H9 (cell line): ENCODE results near the gene GATA3. TPM values are rescaled to one million over a fixed set of nuclear protein-coding genes. Genes with fewer than 3 reads are reported as not detected.
A peak's percentile ranks its signal among the peaks of the same experiment; 100 is the strongest.

Experiments used
- DNase-seq: peaks from one replicate; pipeline ENCODE4 v3.0.0-alpha.2; 2017
- H2AFZ ChIP-seq: one replicate; pipeline ENCODE4 v1.6.1; 2013; ENCODE audit warnings: mild to moderate bottlenecking, low read length, control low read depth, moderate library complexity
- H2AK5ac ChIP-seq: 2 replicates; pipeline ENCODE4 v1.6.1; 2013; ENCODE audit warnings: low read length, control low read depth, mixed read lengths; ENCODE audit not compliant: insufficient read length
- H2BK120ac ChIP-seq: one replicate; pipeline ENCODE4 v1.6.1; 2013; ENCODE audit warnings: low read depth, mild to moderate bottlenecking, low read length, control low read depth, inconsistent platforms; ENCODE audit not compliant: poor library complexity, severe bottlenecking
- H2BK12ac ChIP-seq: 2 replicates; pipeline ENCODE4 v1.6.1; 2013; ENCODE audit warnings: low read length, control low read depth, mixed read lengths, low read depth; ENCODE audit not compliant: insufficient read length
- H2BK15ac ChIP-seq: 2 replicates; pipeline ENCODE4 v1.6.1; 2013; ENCODE audit warnings: low read depth, low read length, control low read depth
- H2BK20ac ChIP-seq: one replicate; pipeline ENCODE4 v1.6.1; 2013; ENCODE audit warnings: low read depth, mild to moderate bottlenecking, low read length, control low read depth, inconsistent platforms; ENCODE audit not compliant: poor library complexity, severe bottlenecking
- H2BK5ac ChIP-seq: 2 replicates; pipeline ENCODE4 v1.6.1; 2013; ENCODE audit warnings: low read length, control low read depth, mixed read lengths; ENCODE audit not compliant: insufficient read length
- H3K14ac ChIP-seq: 2 replicates; pipeline ENCODE4 v1.6.1; 2013; ENCODE audit warnings: low read length, control low read depth; ENCODE audit not compliant: insufficient read depth
- H3K18ac ChIP-seq: 2 replicates; pipeline ENCODE4 v1.6.1; 2013; ENCODE audit warnings: low read depth, mild to moderate bottlenecking, mixed read lengths, low read length, control low read depth; ENCODE audit not compliant: insufficient read length
- H3K23ac ChIP-seq: 2 replicates; pipeline ENCODE4 v1.6.1; 2013; ENCODE audit warnings: low read length, control low read depth, mixed read lengths, low read depth; ENCODE audit not compliant: insufficient read length
- H3K23me2 ChIP-seq: 2 replicates; pipeline ENCODE4 v1.6.1; 2013; ENCODE audit warnings: low read depth, mild to moderate bottlenecking, mixed read lengths, low read length, control low read depth; ENCODE audit not compliant: insufficient read length, poor library complexity, severe bottlenecking
- H3K27ac ChIP-seq: 2 replicates; pipeline ENCODE4 v1.5.1; 2013; ENCODE audit warnings: low read length, control low read depth, mixed read lengths, low read depth; ENCODE audit not compliant: insufficient read length
- H3K27me3 ChIP-seq: 2 replicates; pipeline ENCODE4 v1.6.1; 2013; ENCODE audit warnings: low read length, control low read depth, inconsistent platforms; ENCODE audit not compliant: insufficient read depth
- H3K4ac ChIP-seq: 2 replicates; pipeline ENCODE4 v1.6.1; 2013; ENCODE audit warnings: low read depth, mild to moderate bottlenecking, control low read depth, inconsistent platforms, low read length, moderate library complexity
- H3K4me1 ChIP-seq: 2 replicates; pipeline ENCODE4 v1.6.1; 2013; ENCODE audit warnings: low read length, control low read depth, inconsistent platforms; ENCODE audit not compliant: insufficient read depth
- H3K4me2 ChIP-seq: 2 replicates; pipeline ENCODE4 v1.6.1; 2013; ENCODE audit warnings: low read length, control low read depth, mixed read lengths; ENCODE audit not compliant: insufficient read length, insufficient read depth
- H3K56ac ChIP-seq: 2 replicates; pipeline ENCODE4 v1.6.1; 2013; ENCODE audit warnings: low read depth, mild to moderate bottlenecking, mixed read lengths, low read length, control low read depth; ENCODE audit not compliant: insufficient read length
- H3K79me1 ChIP-seq: 2 replicates; pipeline ENCODE4 v1.6.1; 2013; ENCODE audit warnings: low read depth, mild to moderate bottlenecking, moderate library complexity, low read length, control low read depth, inconsistent platforms; ENCODE audit not compliant: insufficient read depth, poor library complexity, severe bottlenecking
- H3K79me2 ChIP-seq: 2 replicates; pipeline ENCODE4 v1.6.1; 2013; ENCODE audit warnings: low read length, control low read depth, inconsistent platforms; ENCODE audit not compliant: insufficient read depth
- H3K9ac ChIP-seq: 2 replicates; pipeline ENCODE4 v1.6.1; 2013; ENCODE audit warnings: low read length, control low read depth, mixed read lengths; ENCODE audit not compliant: insufficient read length; ENCODE audit errors: extremely low read depth
- H3K9me3 ChIP-seq: one replicate; pipeline ENCODE4 v1.6.1; 2013; ENCODE audit warnings: low read depth, low read length, inconsistent platforms; ENCODE audit not compliant: control insufficient read depth
- H3T11ph ChIP-seq: one replicate; pipeline ENCODE4 v1.6.1; 2013; ENCODE audit warnings: mild to moderate bottlenecking, low read length, control low read depth, inconsistent platforms
- H4K20me1 ChIP-seq: one replicate; pipeline ENCODE4 v1.6.1; 2013; ENCODE audit not compliant: control insufficient read depth, insufficient read length, insufficient read depth
- H4K5ac ChIP-seq: 2 replicates; pipeline ENCODE4 v1.6.1; 2013; ENCODE audit warnings: low read depth, mild to moderate bottlenecking, mixed read lengths, low read length, control low read depth; ENCODE audit not compliant: insufficient read length
- H4K8ac ChIP-seq: replicated peaks from 2 replicates; pipeline ENCODE4 v1.6.1; 2013; ENCODE audit warnings: low read length, control low read depth, mixed read lengths, low read depth; ENCODE audit not compliant: insufficient read length
- H4K91ac ChIP-seq: 2 replicates; pipeline ENCODE4 v1.6.1; 2013; ENCODE audit warnings: low read depth, mild to moderate bottlenecking, moderate library complexity, mixed read lengths, low read length, control low read depth; ENCODE audit not compliant: insufficient read length
- H3K27ac Mint-ChIP-seq, 3 experiments: 2 replicates in 2 of 3; 3 replicates in 1 of 3; pipeline ENCODE4 v1.8.0; 2020 to 2021; ENCODE audit warnings: mixed read lengths in 3 of 3, mild to moderate bottlenecking in 1 of 3, moderate library complexity in 1 of 3
- H3K27me3 Mint-ChIP-seq: 2 replicates; pipeline ENCODE4 v1.8.0; 2021; ENCODE audit warnings: low read depth, mild to moderate bottlenecking, moderate library complexity, mixed read lengths
- H3K36me3 Mint-ChIP-seq, 3 experiments: 2 replicates in 2 of 3; 3 replicates in 1 of 3; pipeline ENCODE4 v1.8.0; 2020 to 2021; ENCODE audit warnings: low read depth in 3 of 3, mixed read lengths in 3 of 3; ENCODE audit not compliant: insufficient read depth in 1 of 3
- H3K4me1 Mint-ChIP-seq, 2 experiments: 2 replicates each; pipeline ENCODE4 v1.8.0; 2020; ENCODE audit warnings: mixed read lengths in 2 of 2
- H3K4me3 Mint-ChIP-seq, 2 experiments: 2 replicates in 1 of 2; 3 replicates in 1 of 2; pipeline ENCODE4 v1.8.0; 2020 to 2021; ENCODE audit warnings: mild to moderate bottlenecking in 2 of 2, mixed read lengths in 2 of 2, moderate library complexity in 1 of 2
- H3K9me3 Mint-ChIP-seq, 2 experiments: 2 replicates in 1 of 2; 3 replicates in 1 of 2; pipeline ENCODE4 v1.8.0; 2020; ENCODE audit warnings: mild to moderate bottlenecking in 2 of 2, mixed read lengths in 2 of 2, moderate library complexity in 1 of 2
- CTCF ChIP-seq: fragments of 200-600 bp; sonication (generic); conservative IDR thresholded peaks from 3 replicates; pipeline ENCODE4 v1.8.0; 2021; ENCODE audit warnings: antibody characterized with exemption, mild to moderate bottlenecking
- WGBS: extraction: QIAGEN DNeasy Blood & Tissue Kit; methylation state at CpG from one replicate; pipeline ENCODE4 v1.1.7; 2013; ENCODE audit warnings: missing lambda C conversion rate, low lambda C conversion rate, mixed read lengths; ENCODE audit not compliant: insufficient read length; ENCODE audit errors: extremely low coverage; 5-methylcytosine and 5-hydroxymethylcytosine counted together
- total RNA-seq: library from RNA; stranded (reverse); gene quantifications from 2 replicates; pipeline ENCODE4 v1.2.1, GENCODE V29; 2021

The GATA3 gene
- total RNA-seq, 1 experiment from 2014 or later: 0.31 TPM

- peak overlapping the region in 1 of 2 experiments; percentile 60; a peak in 3 of 5 replicates for H3K4me3 Mint-ChIP-seq
Observed at GRCh38 chr10:8041992-8042720, 12.3 kb upstream of the GATA3 start.

More at GRCh38 chr10:8041992-8042720, 12.3 kb upstream of the GATA3 start:
- Histone ChIP-seq H3K23me2 (no peaks in the 10 kb centered on the region), H3K27ac (no peak overlapping the region), H3K18ac (no peak overlapping the region), H2BK20ac (no peak overlapping the region), H3T11ph (no peak overlapping the region), H4K20me1 (no peaks in the 10 kb centered on the region), H4K91ac (no peak overlapping the region), H3K4me2 (no peak overlapping the region), H2AFZ (no peak overlapping the region), H3K27me3 (peaks cover 100% of the 10 kb centered on the region), H3K14ac (no peak overlapping the region), H3K4me1 (peaks cover 3% of the 10 kb centered on the region; the same call in 1 of the 2 replicates), H3K23ac (peak overlapping the region; percentile 37), H3K79me2 (no peaks in the 10 kb centered on the region), H3K4ac (no peak overlapping the region), H3K9me3 (no peaks in the 10 kb centered on the region), H3K56ac (no peak overlapping the region), H3K79me1 (no peaks in the 10 kb centered on the region), H2AK5ac (no peak overlapping the region), H2BK12ac (no peak overlapping the region), H2BK120ac (no peak overlapping the region), H3K9ac (no peak overlapping the region), H2BK15ac (no peak overlapping the region; the same call in 1 of the 2 replicates), H4K8ac (no peak overlapping the region), H2BK5ac (no peak overlapping the region), H4K5ac (no peak overlapping the region)
- peaks cover 100% of the 10 kb centered on the region for H3K27me3 Mint-ChIP-seq
- H3K4me1 Mint-ChIP-seq: peaks cover 35 to 72% of the 10 kb centered on the region in 2 experiments
- no CpG with 5 or more reads among the region's 17 CpGs for WGBS
- H3K36me3 Mint-ChIP-seq: no peaks in the 10 kb centered on the region; a peak in 1 of 7 replicates
- DNase-seq: no peak
- TF ChIP-seq CTCF: no peak
- H3K27ac Mint-ChIP-seq: no peak overlapping the region
- H3K9me3 Mint-ChIP-seq: peaks cover 0 to 26% of the 10 kb centered on the region in 2 experiments; a peak in 4 of 5 replicates
